Stimulated activated CD4-positive, alpha-beta T cell treated with anti-CD3 and anti-CD28 coated beads, Interleukin-12 subunit alpha, Interleukin-12 subunit beta, amount 100 ng/mL, for 4 hours (primary cell): ENCODE data around the gene PTPRN2.

Source experiments
- DNase-seq: peaks from one replicate; pipeline ENCODE4 v3.0.0-alpha.2; 2020

PTPRN2 gene

GRCh38 chr7:158030566-158030965 lies 557.1 kb downstream of the PTPRN2 start:
- DNase-seq = no peak

- no peak for DNase-seq
Measured at GRCh38 chr7:158030071-158030470, 557.6 kb downstream of the PTPRN2 start.

DNA sequence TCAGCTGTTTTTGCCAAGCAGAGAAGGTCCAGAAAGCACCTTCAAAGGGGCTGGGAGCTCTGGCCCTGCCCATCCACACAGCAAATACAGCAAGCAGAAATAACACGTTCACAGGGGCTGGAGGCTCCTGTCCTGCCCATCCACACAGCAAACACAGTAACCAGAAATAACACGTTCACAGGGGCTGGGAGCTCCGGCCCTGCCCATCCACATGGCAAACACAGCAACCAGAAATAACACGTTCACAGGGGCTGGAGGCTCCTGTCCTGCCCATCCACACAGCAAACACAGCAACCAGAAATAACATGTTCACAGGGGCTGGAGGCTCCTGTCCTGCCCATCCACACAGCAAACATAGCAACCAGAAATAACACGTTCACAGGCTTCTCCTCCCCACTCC lies 558.1 kb downstream of the PTPRN2 start:
- DNase-seq = no peak

DNA sequence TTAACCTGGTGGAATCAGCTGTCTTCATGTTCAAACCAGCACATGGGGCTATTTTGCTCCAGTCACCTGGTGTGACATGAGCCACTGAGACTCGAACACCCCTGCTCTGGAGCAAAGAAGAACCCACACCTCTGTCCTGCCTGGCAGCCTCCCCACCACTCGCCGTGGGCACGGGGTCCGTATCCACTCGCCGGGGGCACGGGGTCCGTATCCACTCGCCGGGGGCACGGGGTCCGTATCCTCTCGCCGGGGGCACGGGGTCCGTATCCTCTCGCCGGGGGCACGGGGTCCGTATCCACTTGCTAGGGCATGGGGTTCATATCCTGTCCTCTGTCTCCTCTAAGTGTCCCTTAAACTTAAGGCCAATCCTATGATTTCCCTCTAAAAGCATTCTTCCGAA lies 558.7 kb downstream of the PTPRN2 start:
- DNase-seq = no peak

DNA sequence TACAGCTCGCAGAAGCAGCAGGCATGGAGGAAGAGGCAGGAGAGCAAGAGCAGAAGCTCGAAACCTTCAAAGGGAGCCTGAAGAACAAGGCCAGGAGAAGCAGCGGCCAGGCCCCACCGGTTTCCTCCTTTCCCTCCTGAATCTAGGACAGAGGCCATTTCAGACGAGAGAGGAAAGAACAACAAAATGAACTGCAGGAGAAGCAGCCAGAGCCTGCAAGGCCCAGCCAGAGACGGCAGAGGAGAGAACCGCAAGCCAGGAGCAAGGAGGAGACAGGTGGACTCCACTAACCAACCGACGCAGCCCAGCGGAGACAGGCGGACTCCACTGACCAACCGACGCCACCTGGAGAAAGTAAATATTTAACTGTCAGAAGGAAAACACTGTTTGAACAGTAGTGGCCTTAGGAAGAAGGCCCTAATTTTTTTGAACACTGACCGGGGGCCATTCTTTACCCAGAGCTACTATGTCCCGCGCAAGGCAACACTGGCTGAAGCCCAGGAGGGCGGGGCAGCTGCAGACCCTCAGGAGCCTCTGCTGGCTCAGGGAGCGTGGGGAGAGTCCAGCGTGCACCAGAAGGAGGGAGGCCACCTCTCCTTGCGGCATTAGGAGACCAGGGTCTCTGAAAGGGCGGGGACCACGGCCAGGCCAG lies 559.2 kb downstream of the PTPRN2 start:
- no peak for DNase-seq

DNA sequence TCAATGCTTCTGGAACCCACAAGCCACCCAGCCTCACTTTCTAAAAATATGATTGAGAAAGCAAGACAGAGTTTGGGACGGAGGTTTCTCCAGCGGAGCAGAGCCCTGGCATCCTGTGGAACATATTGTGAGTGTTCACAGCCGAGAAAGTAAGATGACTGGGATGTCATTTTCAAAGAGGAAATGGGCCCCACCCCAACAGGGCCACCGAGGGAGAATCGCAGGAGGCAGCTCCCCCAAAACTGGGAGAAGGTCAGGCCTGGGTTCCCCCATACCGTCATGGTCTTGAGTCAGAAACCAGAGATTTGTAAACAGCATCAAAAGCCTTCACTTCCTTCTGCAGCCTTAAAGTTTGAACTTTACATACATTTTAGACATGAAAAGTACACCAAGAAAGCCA lies 560.0 kb downstream of the PTPRN2 start:
- DNase-seq = no peak

- no peak for DNase-seq
Measured at GRCh38 chr7:158026636-158027265, 560.9 kb downstream of the PTPRN2 start.

- DNase-seq = no peak
Measured at GRCh38 chr7:158025686-158026600, 561.7 kb downstream of the PTPRN2 start.

DNA sequence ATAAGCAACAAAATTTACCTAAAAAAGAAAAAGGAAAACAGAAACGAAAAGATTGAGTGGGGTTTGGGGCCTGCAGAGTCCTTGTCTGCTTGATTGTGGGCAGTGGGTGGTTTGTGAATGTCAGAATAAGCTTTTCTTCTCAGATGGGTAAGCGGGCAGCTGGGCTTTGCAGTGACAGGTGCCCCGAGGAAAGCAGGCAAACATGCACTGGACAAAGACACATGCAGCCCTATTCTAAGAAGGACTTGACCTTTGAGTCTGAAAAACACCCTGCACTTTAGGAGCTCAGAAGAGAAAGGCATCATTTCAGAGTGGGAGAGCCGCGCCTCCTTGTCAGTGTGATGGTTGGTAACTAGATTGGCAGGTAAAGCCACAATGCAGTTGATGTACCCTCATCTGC lies 562.7 kb downstream of the PTPRN2 start:
- DNase-seq = no peak

DNA sequence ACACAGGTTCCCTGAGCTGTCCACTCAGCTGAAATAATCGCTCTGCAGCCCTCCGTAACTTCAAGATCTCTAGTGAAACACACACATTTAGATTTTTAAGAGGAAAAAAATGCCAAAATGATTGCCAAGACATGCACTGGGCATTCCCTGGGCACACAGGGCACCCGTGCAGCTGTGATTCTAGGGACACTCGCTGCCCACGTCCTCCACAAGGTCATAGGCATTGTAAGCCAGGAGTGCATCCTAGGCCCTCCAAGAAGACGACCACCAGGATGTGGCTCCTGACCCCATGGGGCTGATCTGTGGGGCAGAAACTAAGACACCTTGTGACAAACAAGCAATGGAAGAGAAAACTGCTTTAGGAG lies 563.3 kb downstream of the PTPRN2 start:
- no peak for DNase-seq

DNA sequence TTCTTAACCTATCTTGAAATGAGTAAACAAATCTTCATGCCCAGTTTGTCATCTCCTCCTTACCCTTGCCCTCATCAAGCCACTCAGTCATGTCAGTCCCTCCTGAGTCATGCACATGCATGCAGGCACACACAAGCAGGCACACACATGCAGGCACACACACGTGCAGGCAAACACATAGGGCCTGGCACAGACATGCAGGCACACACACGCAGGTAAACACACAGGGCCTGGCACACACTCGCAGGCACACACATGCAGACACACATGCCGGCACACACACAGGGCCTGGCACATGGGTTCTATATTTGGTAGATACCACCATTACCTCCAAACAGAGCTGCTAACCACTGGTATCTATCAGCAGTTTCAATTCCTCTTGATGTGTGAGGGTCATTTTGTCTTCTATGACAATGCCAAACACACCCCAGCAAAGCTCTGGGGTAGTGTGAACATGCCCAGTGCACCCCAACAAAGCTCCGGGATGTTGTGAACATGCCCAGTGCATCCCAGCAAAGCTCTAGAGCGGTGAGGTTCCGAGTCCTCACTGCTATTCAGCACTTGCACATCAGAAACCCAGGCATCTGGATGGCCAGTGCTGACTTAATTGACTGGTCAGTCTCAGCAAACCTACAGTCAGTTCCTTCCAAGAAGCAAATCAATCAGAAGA lies 563.8 kb downstream of the PTPRN2 start:
- no peak for DNase-seq

- DNase-seq = no peak
Measured at GRCh38 chr7:158023157-158023556, 564.5 kb downstream of the PTPRN2 start.

DNA sequence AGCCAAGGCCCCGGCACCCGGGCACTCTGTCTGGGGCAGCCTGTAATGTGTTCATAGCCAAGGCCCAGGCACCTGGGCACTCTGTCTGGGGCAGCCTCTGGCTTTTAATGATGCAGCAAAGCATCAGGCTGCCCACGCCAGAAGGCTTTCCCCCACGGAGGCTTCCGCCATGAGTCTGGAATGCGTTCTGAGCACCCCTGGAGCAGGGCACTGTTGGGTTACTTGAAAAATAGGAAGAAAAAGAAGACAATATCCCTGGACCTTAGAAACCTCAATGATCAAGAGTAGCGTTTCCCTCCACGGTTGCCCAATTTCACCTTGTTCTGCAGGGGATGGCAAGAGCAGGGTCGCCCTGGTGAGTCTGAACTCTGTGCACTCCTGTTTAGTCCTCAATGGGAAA lies 565.0 kb downstream of the PTPRN2 start:
- DNase-seq = no peak

GRCh38 chr7:158021836-158022235 lies 565.8 kb downstream of the PTPRN2 start:
- no peak for DNase-seq

GRCh38 chr7:158020706-158021095 lies 566.9 kb downstream of the PTPRN2 start:
- DNase-seq = no peak

- DNase-seq = no peak
Measured at GRCh38 chr7:158019726-158020705, 567.6 kb downstream of the PTPRN2 start.

GRCh38 chr7:158018971-158019645 lies 568.5 kb downstream of the PTPRN2 start:
- no peak for DNase-seq

DNA sequence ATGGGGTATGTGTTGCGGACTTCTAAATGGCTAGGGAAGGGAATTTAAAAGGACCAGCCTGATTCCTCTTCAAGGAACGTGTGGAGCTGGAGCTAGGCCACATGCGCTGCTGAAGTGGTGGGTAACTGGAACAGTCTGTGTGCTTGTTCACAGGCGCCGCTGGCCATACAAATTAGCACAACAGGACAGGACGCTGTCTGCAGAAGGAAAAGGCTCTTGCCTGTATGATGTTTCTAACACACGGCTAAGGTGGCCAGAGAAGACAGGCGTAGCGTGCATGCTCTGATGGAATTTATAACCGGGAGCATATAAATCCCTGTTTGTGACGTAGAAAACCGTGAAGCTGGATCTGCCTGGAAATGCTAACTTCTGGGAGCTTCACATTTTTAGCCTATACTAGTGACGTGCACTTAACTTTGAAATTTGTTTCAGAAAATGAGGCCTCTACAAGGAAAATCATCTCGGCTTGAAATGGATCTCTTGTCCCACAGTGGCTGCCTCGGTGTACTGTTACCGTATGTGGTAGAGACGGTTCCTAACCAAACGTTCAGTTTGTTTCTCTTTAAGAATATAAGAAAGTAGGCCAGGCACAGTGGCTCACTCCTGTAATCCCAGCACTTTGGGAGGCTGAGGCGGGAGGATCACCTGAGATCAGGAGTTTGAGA lies 569.4 kb downstream of the PTPRN2 start:
- no peak for DNase-seq

- DNase-seq = no peak
Measured at GRCh38 chr7:158017111-158018097, 570.2 kb downstream of the PTPRN2 start.
